NT2/D1 (cell line): ENCODE results near the gene PGAM2.

Experiments
- DNase-seq: peaks from one replicate; pipeline ENCODE4 v3.0.0-alpha.2; 2011; ENCODE audit warnings: low read depth, low spot score
- H3K27me3 ChIP-seq: 2 replicates; pipeline ENCODE4 v1.6.0; 2011; ENCODE audit warnings: mild to moderate bottlenecking; ENCODE audit not compliant: insufficient read length, insufficient read depth
- H3K36me3 ChIP-seq: 2 replicates; pipeline ENCODE4 v1.6.1; 2011; ENCODE audit warnings: mild to moderate bottlenecking, low read length, mixed read lengths; ENCODE audit not compliant: insufficient read depth, insufficient read length
- H3K4me1 ChIP-seq: 2 replicates; pipeline ENCODE4 v1.5.1; 2011; ENCODE audit not compliant: insufficient read depth, insufficient read length
- H3K4me3 ChIP-seq: 2 replicates; pipeline ENCODE4 v1.5.1; 2011; ENCODE audit warnings: low read depth; ENCODE audit not compliant: insufficient read length
- H3K9ac ChIP-seq: 2 replicates; pipeline ENCODE4 v1.6.0; 2011; ENCODE audit warnings: low read depth; ENCODE audit not compliant: insufficient read length
- H3K9me3 ChIP-seq: 2 replicates; pipeline ENCODE4 v1.5.1; 2011; ENCODE audit warnings: mild to moderate bottlenecking, low read length; ENCODE audit not compliant: insufficient read depth
- SUZ12 ChIP-seq: IDR thresholded peaks from 2 replicates; pipeline ENCODE4 v1.6.1; 2011; ENCODE audit not compliant: insufficient read length, insufficient read depth; ENCODE audit errors: extremely low read depth
- YY1 ChIP-seq: IDR thresholded peaks from 2 replicates; pipeline ENCODE4 v1.6.1; 2011; ENCODE audit not compliant: insufficient read length, insufficient read depth
- ZNF274 ChIP-seq: IDR thresholded peaks from 2 replicates; pipeline ENCODE4 v1.6.1; 2011; ENCODE audit warnings: mild to moderate bottlenecking, low read depth, low read length

The PGAM2 gene

DNA sequence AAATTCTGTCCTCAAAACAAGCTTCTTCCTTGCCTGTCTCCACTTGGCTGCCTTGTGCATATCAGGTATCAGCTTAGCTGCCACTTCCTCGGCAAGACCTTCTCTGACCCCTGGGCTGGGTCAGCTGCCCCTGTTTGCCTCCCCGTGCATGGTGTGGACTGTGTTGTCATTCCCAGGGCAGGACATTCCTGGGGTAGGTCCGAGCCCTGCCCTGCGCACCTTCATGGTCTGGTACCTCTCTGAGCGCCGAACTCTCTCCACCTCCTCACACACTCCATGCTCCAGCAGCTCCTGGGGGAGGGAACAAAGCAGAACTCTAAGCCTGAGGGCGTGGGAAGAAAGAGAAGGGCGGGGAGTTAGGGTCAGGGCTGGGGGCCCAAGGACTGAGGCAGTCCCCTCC, 13.2 kb upstream of the PGAM2 start:
- H3K4me3 ChIP-seq: no peak overlapping the region
- peaks cover 67% of the 10 kb centered on the region for H3K36me3 ChIP-seq
- TF ChIP-seq ZNF274 (no peak), YY1 (no peak), SUZ12 (no peak)
- no peak for DNase-seq
- peaks cover 6% of the 10 kb centered on the region for H3K27me3 ChIP-seq
- no peak overlapping the region for H3K9ac ChIP-seq
- peaks cover 18% of the 10 kb centered on the region for H3K4me1 ChIP-seq
- H3K9me3 ChIP-seq: no peaks in the 10 kb centered on the region

DNA sequence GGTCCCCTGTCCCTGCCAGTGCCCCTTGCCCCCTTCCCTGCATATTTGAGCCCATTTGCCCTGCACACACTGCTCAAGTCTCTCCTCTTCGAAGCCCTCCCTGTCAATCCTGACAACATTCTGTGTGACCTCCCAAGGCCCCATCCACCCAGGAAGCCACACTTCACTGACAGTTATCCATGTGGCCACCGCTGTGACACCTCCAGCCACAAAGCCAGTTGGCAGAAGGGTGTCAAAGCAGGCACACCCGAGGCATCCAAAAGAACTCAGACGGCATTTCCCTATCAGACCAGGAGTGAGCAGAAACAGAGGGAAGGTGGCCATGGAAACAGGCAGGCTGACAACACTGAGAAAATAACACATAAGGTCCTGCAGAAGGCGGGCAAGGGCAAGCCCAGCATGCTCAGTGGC, 12.3 kb upstream of the PGAM2 start:
- no peak for DNase-seq
- no peak for TF ChIP-seq ZNF274
- TF ChIP-seq SUZ12: no peak
- no peak for TF ChIP-seq YY1
- Histone ChIP-seq H3K27me3 (no peaks in the 10 kb centered on the region), H3K4me1 (peaks cover 19% of the 10 kb centered on the region), H3K9ac (no peak overlapping the region), H3K4me3 (no peak overlapping the region), H3K9me3 (no peaks in the 10 kb centered on the region), H3K36me3 (peaks cover 75% of the 10 kb centered on the region)

DNA sequence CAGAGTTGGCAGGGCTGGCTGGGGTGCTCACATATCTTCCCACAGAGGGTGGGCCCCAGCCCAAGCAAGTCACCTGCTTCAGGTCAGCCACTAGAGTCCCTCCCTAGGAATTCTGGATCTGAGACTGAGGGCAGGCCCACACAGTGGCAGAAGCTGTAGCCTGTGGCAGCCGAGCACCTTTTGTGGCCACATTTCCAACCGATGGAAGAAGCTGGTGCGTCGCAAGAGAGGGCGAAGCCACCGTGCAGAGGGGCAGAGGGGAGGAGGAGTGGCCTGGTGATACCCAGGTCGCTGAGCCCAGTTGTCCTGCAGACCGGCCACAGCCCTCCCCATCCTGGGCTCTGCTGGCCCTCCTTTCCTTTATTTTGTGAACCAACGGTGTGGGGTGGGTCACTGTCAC, 11.7 kb upstream of the PGAM2 start:
- H3K27me3 ChIP-seq: no peaks in the 10 kb centered on the region
- peaks cover 79% of the 10 kb centered on the region for H3K36me3 ChIP-seq
- H3K9me3 ChIP-seq: no peaks in the 10 kb centered on the region
- no peak overlapping the region for H3K9ac ChIP-seq
- peaks cover 19% of the 10 kb centered on the region for H3K4me1 ChIP-seq
- no peak overlapping the region for H3K4me3 ChIP-seq
- DNase-seq: no peak
- no peak for TF ChIP-seq SUZ12
- TF ChIP-seq ZNF274: no peak

DNA sequence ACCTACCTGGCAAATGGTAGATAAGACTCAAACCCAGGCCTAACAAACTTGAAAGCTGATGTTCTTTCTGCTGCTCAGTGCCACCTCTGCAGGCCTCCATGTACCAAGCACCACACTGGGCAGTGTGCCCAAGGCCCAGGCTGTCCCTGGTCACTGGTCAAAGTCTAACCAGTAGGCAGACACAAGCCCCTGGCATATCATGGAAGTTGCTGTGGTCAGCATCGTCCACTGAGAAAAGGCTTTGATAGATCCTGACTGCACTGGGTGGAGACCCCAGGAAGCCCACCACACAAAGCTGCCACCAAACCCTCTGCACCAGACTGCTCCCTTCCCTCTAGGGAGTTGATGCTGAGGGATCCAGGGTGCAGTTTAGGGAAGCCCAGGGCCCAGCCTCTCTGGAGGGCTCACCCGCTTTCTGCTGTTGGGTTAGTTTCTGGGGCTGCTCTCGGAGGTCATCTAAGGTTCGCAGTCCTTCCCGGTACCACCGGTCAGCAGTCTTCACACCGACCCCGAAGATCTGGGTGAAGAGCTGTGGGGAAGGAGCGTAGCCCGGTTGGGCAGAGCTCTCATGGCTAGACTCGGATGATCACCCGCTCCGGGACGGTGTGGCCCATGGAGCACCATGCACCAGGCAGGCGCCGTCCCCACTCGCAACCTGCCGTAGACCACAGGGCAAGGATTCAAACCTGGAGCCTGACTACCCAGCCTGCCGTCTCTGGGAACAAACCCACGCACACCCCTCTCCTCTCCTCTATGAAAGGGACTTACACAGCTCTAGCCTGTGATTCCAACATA, 10.9 kb upstream of the PGAM2 start:
- no peak for TF ChIP-seq YY1
- TF ChIP-seq SUZ12: no peak
- TF ChIP-seq ZNF274: no peak
- H3K9me3 ChIP-seq: no peaks in the 10 kb centered on the region
- H3K4me3 ChIP-seq: no peak overlapping the region
- no peak overlapping the region for H3K9ac ChIP-seq
- DNase-seq: no peak
- H3K4me1 ChIP-seq: peaks cover 19% of the 10 kb centered on the region
- H3K27me3 ChIP-seq: no peaks in the 10 kb centered on the region
- peaks cover 83% of the 10 kb centered on the region for H3K36me3 ChIP-seq

- TF ChIP-seq SUZ12 (no peak), ZNF274 (no peak), YY1 (no peak)
- H3K4me3 ChIP-seq: no peak overlapping the region
- no peak for DNase-seq
- peaks cover 83% of the 10 kb centered on the region for H3K36me3 ChIP-seq
- no peaks in the 10 kb centered on the region for H3K9me3 ChIP-seq
- no peak overlapping the region for H3K9ac ChIP-seq
- no peaks in the 10 kb centered on the region for H3K27me3 ChIP-seq
- H3K4me1 ChIP-seq: peaks cover 15% of the 10 kb centered on the region
Observed at GRCh38 chr7:44075296-44076075, 10.1 kb upstream of the PGAM2 start.

GRCh38 chr7:44074349-44074695, 9.0 kb upstream of the PGAM2 start:
- no peak for DNase-seq
- no peak overlapping the region for H3K9ac ChIP-seq
- no peak for TF ChIP-seq YY1
- no peak for TF ChIP-seq ZNF274
- no peak for TF ChIP-seq SUZ12
- H3K9me3 ChIP-seq: no peaks in the 10 kb centered on the region
- peaks cover 72% of the 10 kb centered on the region for H3K36me3 ChIP-seq
- no peaks in the 10 kb centered on the region for H3K27me3 ChIP-seq
- H3K4me1 ChIP-seq: peaks cover 14% of the 10 kb centered on the region
- H3K4me3 ChIP-seq: no peak overlapping the region

- TF ChIP-seq ZNF274 (no peak), SUZ12 (no peak), YY1 (no peak)
- Histone ChIP-seq H3K4me3 (no peak overlapping the region), H3K36me3 (peaks cover 66% of the 10 kb centered on the region), H3K27me3 (no peaks in the 10 kb centered on the region), H3K4me1 (peaks cover 14% of the 10 kb centered on the region), H3K9me3 (no peaks in the 10 kb centered on the region), H3K9ac (no peak overlapping the region)
- no peak for DNase-seq
Observed at GRCh38 chr7:44073664-44074348, 8.4 kb upstream of the PGAM2 start.
